ENCODE results near the gene SVIP.

SVIP gene

DNA sequence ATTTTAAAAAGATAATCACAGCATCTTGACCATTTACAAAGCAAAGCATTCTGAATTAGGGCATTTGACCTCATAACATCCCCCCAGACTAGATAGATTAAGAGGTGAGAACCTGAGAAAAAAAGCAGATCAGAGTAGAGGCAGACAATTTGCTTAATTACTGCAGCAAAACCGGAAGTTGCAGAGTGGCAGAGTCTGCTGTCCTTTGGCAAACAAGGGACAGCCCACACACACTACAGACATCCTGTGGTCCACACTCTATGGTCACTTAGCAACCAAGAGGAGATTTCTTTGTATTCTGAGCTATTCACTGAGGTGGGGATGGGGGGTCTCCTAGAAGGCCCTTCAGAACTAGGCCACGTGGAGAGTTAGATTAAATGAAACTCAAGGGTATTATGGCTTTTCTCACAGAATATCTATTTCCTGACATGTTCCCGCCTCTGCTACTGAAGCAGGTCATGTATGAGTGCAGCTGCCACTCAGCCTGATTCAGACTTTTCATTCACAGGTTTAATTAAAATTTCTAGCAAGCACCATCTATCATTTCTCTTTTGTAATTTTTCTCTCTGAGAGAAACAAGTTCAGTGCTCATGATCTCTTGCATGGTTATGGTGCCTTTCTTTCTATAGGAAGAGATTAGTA lies 48.5 kb downstream of the SVIP start:
- TF ChIP-seq, protein P1, sequence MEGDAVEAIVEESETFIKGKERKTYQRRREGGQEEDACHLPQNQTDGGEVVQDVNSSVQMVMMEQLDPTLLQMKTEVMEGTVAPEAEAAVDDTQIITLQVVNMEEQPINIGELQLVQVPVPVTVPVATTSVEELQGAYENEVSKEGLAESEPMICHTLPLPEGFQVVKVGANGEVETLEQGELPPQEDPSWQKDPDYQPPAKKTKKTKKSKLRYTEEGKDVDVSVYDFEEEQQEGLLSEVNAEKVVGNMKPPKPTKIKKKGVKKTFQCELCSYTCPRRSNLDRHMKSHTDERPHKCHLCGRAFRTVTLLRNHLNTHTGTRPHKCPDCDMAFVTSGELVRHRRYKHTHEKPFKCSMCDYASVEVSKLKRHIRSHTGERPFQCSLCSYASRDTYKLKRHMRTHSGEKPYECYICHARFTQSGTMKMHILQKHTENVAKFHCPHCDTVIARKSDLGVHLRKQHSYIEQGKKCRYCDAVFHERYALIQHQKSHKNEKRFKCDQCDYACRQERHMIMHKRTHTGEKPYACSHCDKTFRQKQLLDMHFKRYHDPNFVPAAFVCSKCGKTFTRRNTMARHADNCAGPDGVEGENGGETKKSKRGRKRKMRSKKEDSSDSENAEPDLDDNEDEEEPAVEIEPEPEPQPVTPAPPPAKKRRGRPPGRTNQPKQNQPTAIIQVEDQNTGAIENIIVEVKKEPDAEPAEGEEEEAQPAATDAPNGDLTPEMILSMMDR (conservative IDR thresholded peaks at IDR 0.05; ENCODE audit: low read depth, low read length), result no peak
- DNase-seq (ENCODE audit: low read depth), result no peak
- H3K4me3 ChIP-seq (ENCODE audit: low read length), result no peak overlapping the region

DNA sequence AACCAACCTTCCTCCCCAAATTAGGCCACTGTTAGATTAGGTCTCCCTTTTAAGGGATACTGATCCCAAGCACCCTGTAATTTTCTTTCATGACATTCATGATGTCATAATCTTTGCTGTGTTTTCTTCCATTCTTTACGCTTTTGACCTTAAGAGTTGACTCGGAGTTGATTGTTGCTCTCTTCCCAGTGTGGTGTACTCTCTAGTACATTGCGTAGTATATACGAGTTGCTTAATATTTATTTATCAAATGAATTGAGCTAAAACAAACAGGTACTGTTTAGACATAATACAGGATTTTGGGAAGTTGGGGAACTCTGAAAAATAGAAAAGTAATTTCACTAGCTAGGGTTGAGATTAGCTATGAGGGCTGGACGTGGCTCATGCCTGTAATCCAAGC lies 49.8 kb downstream of the SVIP start:
- H3K4me3 ChIP-seq (ENCODE audit: low read length), result no peak overlapping the region
- TF ChIP-seq, protein P1 (conservative IDR thresholded peaks at IDR 0.05; ENCODE audit: low read depth, low read length), result no peak
- DNase-seq (ENCODE audit: low read depth), result no peak

DNA sequence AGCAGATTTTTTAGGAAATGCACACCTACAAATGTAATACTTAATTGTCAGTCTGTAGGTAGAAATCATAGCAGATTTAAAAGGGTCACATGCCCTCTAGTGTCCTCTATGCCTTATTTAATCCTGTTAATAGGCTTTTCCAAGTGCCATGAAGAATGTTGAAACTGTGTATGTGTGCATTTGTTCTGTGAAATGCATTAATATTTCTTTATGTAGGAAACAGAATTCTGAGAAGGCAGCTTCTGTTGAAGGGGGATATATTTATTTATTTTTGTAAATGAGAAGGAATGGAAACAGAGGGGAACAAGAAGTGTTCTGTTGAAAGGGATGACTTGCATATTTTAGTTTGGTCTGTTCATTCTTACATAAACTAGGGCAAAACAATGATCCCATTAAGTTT lies 51.0 kb downstream of the SVIP start:
- DNase-seq (ENCODE audit: low read depth), result no peak
- no peak overlapping the region for H3K4me3 ChIP-seq (ENCODE audit: low read length)
- TF ChIP-seq, protein P1 (conservative IDR thresholded peaks at IDR 0.05; ENCODE audit: low read depth, low read length), result no peak

DNA sequence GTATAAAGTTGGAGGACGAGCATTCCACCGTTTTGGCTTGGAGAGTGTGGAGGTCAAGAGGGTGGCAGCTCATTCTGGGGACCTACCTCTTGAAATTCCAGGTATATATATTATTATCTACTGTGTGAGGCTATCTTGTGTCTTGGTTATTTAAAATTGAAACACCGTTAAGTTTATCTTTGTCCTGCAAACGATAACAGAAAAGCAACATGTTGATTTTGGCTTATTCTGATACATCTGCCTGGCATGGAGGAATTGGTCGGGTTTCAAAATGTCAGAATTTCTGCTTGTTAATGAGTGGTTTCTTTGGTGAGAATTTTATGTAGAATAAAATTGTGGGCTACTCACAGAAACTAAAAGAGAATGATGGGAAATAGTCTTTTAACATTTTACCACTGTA lies 54.4 kb downstream of the SVIP start:
- no peak overlapping the region for H3K4me3 ChIP-seq (ENCODE audit: low read length)
- TF ChIP-seq, protein P1 (conservative IDR thresholded peaks at IDR 0.05; ENCODE audit: low read depth, low read length), result no peak

DNA sequence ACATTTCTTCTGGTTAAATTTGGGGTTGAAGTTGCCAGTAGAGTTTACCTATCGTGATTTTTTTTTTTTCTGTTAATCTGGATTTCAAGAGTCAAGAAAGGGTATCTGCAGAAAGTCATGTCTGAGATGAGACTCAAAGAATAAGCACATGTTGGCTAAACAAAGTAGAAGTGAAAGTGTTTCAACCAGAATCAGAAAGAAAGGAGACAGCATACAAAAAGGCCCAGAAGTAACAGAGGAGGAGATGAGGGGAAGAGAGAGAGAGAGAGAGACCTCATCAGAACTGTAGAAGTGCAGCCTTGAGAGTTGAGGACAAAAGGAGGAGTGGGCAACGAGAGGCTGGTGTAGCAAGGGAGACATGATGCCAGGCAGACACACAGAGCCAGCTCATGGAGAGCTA lies 54.9 kb downstream of the SVIP start:
- TF ChIP-seq, protein P1 (conservative IDR thresholded peaks at IDR 0.05; ENCODE audit: low read depth, low read length), result no peak

More for the DNA sequence above, 54.4 kb downstream of the SVIP start:
- no peak for DNase-seq (ENCODE audit: low read depth)

DNA sequence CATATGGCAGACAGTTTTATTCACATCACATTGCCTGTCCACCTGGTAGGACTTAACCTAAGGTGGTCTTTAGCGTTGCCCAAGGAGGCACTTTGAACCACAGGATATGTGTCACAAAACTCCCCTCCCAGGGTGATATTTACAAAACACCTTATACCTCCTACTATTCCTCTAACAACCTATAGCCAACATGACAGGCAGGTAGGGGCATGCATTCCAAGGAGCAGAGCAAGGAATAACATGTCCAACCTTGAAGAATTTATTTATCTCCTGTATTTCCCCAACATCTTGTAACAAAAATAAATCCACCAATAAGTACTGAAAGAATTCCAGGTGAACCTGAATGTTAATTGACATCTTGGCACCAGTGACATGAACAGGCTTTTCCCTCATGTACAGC lies 60.5 kb downstream of the SVIP start:
- TF ChIP-seq, protein P1 (conservative IDR thresholded peaks at IDR 0.05; ENCODE audit: low read depth, low read length), result no peak
- no peak overlapping the region for H3K4me3 ChIP-seq (ENCODE audit: low read length)
- no peak for DNase-seq (ENCODE audit: low read depth)

More for the DNA sequence above, 54.9 kb downstream of the SVIP start:
- no peak for DNase-seq (ENCODE audit: low read depth)
- H3K4me3 ChIP-seq (ENCODE audit: low read length), result no peak overlapping the region
